Occipital lobe (tissue), 2 donors: ENCODE results near the gene CDC25C. TPM values are rescaled to one million over a fixed set of nuclear protein-coding genes. Genes with fewer than 3 reads are reported as not detected.
"Not testable (repeated sequence)": the region's sequence is repeated elsewhere in the genome, so short reads cannot be mapped to it uniquely, and the experiment has no call there.

ENCODE experiments used
- DNase-seq: peaks from one replicate; lab custom pipeline; 2025; lab: John Stamatoyannopoulos, UW
- total RNA-seq: library from RNA; depleted of rRNA; stranded (reverse); fragments of >200 nt; gene quantifications from one replicate; pipeline ENCODE4 v1.2.3, GENCODE V29; 2014

CDC25C gene
- total RNA-seq, 1 donor from 2014 or later, result 2.3 TPM

DNA sequence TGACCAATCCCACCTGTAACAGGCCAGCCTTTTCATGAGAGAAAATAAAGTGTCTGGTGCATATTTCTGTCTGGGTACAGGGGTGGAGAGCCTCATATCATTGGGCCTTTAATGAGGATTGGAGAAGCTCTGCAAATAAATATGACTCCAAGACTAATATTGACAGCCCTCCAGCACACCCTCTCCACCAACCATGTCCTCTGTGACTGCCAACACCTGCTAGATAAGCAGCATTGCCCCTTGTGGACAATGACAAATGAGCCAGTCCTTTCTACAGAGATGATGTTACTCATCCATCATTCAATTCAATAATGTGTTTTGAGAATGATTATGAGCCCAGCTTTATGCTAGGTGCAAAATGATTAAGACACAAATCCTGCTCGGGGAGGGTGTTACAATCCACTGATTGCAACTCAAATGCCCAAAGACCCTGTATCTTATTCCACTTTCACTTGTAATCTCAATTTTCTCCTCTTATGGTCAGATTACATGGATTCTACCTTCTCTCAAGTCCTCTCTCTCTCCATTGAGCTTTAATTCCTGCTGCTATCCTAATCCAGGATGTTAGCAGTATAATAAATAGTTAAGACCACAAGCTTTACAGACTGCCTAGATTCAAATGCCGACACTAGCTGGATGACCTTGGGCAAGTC is 55.1 kb downstream of the CDC25C start:
- DNase-seq, result no peak

DNA sequence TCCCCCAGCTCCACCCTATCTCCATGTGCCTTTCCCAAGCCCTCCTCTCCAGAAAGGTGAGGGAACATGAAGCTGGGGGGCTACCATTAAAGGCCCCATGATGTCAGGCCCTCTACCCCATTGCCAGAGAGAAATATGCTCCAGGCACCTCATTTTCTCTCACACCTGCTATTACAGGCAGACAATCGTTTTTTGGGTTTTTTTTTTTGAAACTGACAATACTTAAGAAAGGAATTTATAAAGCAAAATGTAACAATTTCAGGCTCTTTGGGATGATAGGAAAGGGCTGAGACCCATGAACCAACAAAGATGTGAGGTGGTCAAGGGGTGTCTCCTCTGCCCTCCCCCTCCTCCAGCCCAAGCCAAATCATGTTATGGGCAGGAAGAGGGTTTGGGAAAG is 55.7 kb downstream of the CDC25C start:
- no peak for DNase-seq

DNA sequence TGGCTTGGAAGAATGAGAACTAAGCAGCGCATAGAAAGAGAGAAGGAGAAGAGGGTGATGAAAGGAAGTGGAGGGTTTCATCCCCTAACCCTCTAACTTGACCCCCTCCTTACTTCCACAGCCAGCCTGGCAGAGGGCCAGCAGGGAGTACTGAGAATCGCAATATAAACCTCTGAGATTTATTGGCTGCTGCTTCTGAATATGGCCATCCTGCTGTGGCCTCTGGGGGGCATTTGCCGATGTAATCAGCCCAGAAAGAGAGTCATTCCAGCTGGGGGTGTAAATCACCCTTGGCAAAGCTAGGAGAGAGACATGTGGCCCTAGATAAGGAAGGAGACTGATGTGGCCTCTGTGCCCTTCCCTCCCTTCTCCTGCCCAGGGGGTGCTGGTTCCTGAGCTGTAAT is 56.2 kb downstream of the CDC25C start:
- DNase-seq, result no peak

DNA sequence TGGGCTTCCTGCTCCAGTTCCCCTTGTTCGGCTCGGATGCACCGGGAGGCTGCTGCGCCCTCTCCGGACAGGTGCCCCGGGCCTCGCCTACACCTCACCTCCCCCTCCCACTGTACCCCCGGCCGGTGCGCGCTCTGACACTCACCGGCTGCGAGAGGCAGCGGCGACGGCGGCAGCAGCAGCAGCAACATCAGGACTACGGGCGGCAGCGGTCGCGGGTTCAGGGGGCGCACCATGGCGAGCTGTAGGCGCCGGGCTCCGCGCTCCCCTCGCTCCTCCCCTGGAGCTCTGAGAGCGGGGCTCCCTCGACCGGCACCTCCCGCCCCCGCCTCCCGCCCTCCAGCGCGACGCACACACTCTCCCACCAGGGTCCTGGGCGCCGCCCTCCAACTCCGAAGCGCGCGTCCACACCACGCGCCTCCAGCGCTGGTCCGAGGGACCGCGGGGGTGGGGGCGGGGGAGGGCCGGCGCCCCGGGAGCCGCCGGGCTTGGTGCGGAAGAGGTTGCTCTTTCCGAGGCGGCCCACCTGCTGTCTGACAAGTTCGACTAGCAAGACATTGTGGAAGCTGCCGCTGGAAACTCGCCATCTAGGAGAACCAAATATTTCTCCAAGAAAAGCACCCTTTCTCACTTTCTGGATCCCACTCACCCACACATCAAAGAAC is 57.3 kb downstream of the CDC25C start, which contains the start of gene GFRA3:
GFRA3 (minus strand) TSS at position 433 of the 665 bp plus-strand sequence; CDS start at position 236, 197 bp downstream.
- DNase-seq, result no peak

DNA sequence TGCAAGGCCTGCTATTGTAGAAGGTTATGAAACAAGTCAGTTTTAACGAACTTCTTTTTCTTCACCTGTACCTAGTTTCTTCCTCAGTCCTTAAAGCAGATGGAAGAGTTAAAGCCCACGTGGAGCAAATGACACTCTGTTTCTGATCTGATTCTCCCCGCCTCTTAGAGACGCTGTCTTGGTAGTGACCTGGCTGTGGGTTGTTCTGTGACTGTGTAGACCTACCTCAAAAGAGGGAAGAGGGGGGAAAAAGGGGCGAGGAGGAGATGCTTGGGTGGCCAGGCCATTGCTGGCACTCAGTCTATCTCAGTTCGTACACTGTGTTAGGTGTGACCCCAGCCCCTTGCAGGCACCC is 57.8 kb downstream of the CDC25C start:
- DNase-seq, result no peak

DNA sequence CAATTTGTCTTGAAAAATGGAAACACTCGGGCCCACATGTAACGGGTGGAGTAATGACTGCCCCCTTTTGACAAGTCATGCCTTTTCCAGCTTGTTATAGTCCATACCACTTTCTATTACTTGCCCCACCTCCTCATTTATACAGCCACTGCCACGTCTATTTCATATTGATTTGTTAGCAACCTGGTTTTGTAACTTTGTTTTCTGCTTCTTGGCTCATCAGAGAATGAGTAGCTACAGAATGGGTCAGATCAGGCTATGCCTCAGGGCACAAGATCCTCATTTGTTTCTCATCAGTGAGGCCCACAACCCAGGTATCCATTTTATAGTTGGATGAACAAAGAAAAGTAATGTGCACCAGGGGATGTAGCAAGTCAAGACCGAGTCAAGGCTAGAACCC is 58.9 kb downstream of the CDC25C start:
- no peak for DNase-seq

DNA sequence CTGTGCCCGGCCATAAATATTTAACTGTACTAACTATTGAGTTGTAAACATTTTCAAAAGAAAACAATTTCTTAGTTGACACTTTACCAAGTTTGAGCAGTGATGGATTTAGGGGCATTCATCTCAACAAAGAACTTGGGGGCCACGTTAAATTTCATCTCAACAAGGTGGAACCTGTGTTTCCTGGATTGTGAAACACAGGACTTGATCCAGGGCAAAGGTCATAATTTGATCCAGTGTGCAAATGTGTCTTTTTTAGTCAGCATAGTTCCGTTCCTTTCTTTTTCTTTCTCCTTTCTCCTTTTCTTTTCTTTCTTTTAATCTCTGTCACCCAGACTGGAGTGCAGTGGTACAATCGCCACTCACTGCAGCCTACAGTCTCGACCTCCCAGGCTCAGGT is 60.3 kb downstream of the CDC25C start:
- DNase-seq, result no peak

DNA sequence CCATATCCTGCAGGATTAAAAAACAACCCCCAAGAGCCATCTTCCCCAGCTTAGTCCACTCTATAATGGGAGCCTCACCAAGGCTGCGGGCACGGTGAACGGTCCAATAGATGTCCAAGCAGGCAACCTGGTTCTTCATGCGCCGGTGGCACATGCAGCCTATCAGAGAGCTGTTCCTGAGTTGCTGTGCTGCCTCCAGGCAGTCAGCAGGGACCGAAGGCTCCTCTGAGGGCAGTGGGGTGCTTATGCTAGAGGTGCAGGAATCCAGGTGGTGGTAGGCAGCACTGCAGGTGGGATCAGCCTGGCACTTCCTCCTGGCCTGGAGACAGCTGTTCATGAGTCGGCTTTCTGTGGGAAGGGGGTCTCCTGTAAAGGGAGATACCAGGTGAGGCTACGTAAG is 67.4 kb downstream of the CDC25C start:
- no peak for DNase-seq

DNA sequence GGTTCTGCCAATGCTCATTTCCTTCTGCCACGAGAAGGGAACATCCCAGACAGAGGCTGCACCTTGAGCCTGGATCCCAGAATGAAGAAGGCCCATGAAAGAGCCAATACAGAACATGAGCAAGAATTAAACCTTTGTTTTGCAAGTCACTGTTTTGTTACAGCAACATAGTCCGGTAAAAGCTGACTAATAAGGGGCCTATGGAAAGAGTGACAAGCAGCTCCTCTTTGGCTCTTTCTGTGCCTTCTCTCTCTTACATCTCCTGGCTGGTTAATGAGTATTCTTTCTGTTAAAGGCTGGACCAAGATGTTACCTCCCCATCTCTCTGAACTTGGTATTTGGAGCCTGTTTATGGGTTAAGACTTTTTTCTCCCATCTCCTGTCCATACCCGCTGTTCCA is 68.0 kb downstream of the CDC25C start:
- no peak for DNase-seq

DNA sequence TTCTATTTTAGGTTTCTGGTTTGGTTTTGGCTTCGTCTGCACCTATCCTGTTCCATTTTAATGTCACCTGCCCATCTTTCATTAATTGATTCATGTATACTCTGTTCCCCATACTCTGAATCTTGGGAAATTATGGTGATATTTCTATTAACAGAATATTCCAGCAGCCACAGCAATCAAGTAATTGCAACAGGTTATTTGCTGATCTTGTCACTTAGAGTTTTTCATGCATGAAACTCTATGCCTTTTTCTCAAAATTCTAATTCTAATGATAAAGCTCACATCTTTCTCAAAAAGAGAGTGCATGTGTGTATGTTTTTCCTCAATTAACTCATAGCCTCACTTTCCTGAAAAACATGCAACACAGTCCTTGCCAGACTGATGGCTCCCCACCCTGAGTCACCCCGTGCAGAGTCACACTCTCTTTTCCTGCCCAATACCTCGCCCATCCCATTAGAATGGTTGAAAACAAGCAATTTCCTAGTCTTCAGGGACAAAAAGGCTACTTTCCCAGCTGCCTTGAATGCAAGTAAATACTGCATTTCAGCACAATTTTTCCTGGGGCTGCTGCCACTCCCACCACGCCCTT is 72.8 kb downstream of the CDC25C start:
- no peak for DNase-seq

DNA sequence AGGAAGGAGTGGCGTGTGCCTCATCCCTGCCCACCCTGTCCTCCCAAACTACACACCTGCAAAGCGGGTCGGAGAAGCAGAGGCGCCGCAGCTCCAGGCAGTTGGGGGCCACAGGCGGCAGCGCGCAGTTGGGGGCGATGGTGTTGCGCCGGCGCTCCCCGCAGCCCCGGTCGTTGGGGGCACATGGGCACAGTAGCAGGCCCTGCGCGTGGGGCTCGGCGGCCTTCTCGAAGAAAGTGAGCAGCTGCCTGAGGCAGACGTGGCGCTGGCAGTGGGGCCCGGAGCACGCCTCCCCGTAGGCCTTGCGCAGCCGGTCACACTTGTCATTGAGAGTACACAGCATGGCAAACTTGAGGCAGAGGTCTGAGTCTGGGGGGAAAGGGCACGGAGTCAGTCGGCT is 74.0 kb downstream of the CDC25C start:
- DNase-seq, result no peak

DNA sequence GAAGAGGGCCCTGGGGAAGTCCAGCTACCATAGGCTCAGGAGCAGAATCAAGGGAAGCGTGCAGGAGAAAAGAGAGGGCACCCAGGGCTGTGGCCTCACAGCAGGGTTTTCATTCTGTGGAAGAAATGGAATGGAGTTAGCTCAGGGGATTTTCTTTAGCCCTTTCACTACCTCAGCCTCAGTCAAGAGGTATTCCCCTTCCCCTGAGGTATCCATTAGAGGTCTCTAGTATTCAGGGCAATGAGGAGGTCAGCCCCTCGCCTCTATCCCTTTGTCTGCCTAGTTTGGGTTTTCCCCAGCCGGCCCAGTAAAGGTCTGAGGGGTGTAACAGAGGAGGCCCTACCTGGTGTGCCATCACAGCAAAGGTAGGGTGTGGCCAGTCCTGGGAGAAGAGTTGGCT is 78.7 kb downstream of the CDC25C start:
- no peak for DNase-seq

DNA sequence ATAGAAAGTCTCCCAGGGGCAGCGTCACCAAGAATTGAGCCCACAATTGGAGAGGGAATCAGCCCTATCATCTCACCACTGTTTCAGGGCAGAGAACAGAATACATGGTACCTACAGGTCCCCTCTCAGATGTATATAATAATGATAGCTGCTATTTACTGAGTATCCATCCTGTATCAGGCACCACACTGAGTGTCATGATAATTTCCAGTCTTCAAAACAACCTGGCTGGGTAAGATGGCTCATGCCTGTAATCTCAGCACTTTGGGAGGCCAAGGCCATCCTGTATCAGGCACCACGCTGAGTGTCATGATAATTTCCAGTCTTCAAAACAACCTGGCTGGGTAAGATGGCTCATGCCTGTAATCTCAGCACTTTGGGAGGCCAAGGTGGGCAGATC is 83.8 kb downstream of the CDC25C start:
- not testable (repeated sequence) for DNase-seq

DNA sequence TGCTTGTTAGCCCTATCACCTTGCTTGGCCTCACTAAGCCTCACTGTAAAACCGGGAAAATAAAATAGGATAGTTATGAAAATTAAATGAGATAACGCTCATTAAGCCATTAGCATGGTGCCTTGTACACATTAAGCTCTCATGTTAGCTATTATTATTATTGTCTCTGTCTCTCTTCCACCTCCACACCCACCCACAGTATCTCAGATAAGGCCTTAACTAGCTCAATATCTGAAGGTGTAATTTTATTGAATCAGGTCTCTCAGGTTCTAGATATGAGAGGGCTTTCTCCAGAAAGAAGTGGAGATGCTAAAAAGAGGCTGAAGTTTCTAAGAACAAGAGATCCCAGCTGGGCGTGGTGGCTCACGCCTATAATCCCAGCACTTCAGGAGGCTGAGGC is 84.8 kb downstream of the CDC25C start:
- no peak for DNase-seq

DNA sequence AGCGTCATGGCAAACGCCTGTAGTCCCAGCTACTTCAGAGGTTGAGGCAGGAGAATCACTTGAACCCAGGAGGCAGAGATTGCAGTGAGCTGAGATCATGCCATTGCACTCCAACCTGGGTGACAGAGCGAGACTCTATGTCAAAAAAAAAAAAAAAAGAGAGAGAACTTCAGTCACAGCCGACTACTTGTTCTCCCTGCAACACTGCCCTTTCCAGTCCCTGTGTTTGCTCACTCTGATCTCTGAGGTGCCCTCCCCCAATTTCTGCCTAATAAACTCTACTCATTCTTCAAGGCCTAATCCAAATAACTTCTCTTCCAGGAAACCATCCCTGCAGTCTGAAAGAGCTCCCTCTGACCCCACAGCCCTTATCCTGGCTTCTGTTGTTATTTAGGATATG is 85.3 kb downstream of the CDC25C start:
- no peak for DNase-seq

DNA sequence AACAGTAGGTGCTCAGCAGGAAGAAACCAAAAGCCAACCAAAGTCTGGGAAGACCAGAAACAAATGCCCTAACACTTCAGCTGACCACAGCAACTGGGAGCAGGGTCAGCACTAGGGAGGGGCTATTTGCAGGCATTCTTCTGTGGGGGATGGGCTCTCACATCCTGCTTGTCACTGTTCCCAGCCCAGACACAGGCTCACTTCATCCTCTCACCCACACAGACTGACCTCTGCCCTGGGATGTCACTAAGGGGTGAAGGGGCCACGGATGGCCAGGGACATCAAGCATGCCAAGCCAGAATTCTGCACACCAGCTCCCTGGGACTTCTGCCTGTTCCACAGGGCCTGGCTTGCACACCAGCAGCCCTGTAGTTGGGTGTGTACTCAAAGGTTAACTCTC is 85.9 kb downstream of the CDC25C start:
- DNase-seq, result no peak

DNA sequence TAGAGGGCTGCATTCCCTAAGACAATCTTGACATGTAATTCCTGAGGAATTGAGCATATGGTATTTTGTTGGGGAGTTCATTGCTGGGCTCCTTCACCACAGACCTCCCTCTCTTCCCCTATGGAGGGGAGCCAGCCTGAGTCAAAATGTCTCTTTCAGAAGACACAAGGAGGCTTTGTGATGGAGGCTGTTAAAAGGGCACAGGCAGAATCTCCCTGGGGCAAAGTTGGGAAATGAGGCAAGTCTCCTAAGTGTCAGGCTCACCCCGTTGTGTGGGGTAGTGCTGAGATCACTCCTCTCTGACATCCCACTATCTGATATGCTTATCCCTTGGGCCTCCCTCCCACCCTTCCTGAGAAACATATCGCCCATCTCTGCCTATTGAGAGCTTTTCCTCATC is 87.8 kb downstream of the CDC25C start:
- no peak for DNase-seq

DNA sequence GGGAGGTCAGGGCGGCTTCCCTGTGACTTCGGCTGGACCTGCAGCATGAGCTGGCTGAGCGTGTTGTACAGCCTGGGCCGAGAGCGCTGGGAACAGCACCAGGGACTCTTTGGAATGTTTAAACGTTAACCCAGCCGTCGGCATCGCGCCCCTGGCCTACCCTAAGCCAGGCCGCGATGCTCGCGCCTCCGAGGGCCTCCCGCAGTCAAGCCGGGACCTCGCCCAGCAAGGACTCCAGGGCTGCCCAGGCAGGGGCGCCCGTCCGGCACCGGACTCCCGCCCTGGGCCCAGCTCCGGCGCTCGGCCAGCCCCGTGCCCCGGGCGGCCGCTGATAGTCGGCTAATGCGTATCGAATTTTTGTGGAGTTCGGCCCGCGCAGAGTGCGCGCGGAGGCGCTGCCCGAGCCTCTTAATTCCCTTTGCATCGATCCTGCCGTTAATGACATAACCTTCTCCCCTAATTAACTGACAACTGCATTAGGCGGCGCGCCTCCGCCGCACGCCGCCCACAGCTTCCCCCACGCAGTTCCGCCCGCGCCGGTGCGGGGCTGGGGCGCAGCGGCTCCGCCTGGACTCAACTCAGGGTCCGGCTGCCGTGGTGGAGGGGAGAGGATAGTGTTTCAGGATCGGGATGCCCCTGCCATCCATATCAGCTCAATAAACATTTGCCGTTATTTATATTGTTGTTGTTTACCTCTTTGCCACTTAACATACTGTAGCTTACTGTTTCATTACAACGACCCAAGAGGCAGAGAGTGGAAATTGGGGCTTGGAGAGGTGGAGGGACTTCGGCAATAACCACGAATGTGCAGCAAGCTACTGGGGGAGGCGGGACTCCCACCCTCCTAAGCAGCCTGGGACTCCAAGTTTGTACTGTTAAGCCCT is 89.7 kb downstream of the CDC25C start:
- no peak for DNase-seq

DNA sequence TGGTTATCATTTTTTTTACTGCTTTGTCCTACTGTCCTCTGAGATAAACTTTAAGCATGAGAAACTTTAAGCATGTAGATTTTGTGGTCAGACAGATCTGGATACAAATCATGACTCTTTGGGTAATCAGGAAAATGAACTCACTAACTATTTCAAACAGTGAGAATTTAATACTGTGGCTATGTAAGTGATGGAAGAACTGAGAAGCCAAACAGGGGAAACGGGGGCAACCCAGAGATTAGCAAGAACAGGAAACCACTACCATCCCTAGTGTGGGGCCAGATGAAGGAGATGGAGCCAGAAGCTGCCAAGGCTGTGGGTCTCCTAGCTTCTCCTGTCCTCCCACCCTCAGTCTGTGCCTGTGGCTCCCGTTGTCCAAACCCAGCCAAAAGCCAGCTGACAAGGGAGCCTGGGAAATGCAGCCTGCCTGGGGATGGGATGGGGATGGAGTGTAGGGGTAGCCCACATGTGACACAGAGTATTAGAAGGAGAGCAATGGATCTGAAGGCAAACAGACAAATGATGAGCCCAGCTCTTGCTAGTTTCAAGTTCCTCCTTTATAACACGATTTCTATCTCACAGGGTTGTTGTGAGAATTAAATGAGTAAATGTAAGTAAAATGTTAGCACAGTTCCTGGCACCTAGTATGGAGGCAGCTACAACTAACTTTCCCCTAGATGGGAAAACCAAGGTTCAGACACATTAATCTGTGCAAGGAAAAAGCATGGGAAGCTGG is 90.8 kb downstream of the CDC25C start:
- DNase-seq, result no peak

DNA sequence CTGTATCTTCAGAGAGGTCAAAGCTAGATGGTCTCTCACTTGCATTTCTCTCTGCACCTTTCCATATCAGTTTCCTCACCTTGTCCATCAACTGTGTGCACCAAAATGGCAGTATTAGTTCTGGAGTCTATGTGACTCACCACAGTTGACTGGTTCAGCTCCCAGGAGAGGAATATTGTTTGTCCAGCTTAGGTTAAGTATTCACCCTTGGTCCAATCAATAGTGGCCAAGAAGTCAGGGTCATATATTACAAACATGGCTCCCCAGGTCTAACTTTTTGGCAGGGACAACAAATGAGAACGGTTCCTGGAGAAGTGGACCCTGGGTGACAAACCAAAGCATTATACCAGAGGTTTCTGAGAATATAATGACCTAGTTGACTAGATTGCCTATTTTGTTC is 93.6 kb downstream of the CDC25C start:
- DNase-seq, result no peak
